Measurements from ENCODE around the gene DLGAP4. TPM values are rescaled to one million over a fixed set of nuclear protein-coding genes. Genes with fewer than 3 reads are reported as not detected.

Gene DLGAP4
- total and polyA plus RNA-seq, 2 experiments from 2014 or later: 14.3 to 68.1 TPM

GRCh38 chr20:36574366-36575135 lies 268.4 kb downstream of the DLGAP4 start:
- peak overlapping the region; percentile 69 for H3K9ac ChIP-seq
- no peaks in the 10 kb centered on the region for H3K4me1 ChIP-seq (ENCODE audit: insufficient read depth)
- no peaks in the 10 kb centered on the region for H3K36me3 ChIP-seq (ENCODE audit: low read depth)
- peak overlapping the region; percentile 82 for H3K4me2 ChIP-seq (ENCODE audit: unreplicated experiment)
- H3F3A ChIP-seq (ENCODE audit: insufficient read depth): peaks cover 18% of the 10 kb centered on the region
- no peaks in the 10 kb centered on the region for H3K9me3 ChIP-seq (ENCODE audit: low read depth)
- no peak overlapping the region for H3K27ac ChIP-seq
- peak; percentile 69 for DNase-seq
- no peaks in the 10 kb centered on the region for H3K9me2 ChIP-seq (ENCODE audit: insufficient read depth)
- WGBS, 2 experiments (ENCODE audit: low coverage in 1 of 2, low lambda C conversion rate in 2 of 2, missing lambda C conversion rate in 2 of 2): 2 to 5% methylated on average over 49 to 51 of the region's 69 CpGs
- in situ Hi-C loops (cut with MboI): no loop called here
- H2AFZ ChIP-seq: peak overlapping the region; percentile 78
- H3K4me3 ChIP-seq: peak overlapping the region; percentile 80
- H3K79me2 ChIP-seq (ENCODE audit: insufficient read depth): 0 out of 2 replicates have a peak, but pooled peaks cover 7% of the 10 kb centered on the region
- no peaks in the 10 kb centered on the region for H4K20me1 ChIP-seq (ENCODE audit: insufficient read depth)
- TF ChIP-seq EZH2 (IDR thresholded peaks at IDR 0.05; ENCODE audit: insufficient read depth, poor library complexity, severe bottlenecking): no peak
- no peak for TF ChIP-seq EZH2phosphoT487 (IDR thresholded peaks at IDR 0.05; ENCODE audit: insufficient read depth, low read depth)
- no peaks in the 10 kb centered on the region for H3K27me3 ChIP-seq (replicated peaks; ENCODE audit: insufficient read depth)

GRCh38 chr20:36576081-36576445 lies 269.9 kb downstream of the DLGAP4 start:
- 0 out of 2 replicates have a peak, but pooled peaks cover 7% of the 10 kb centered on the region for H3K79me2 ChIP-seq (ENCODE audit: insufficient read depth)
- no peaks in the 10 kb centered on the region for H3K4me1 ChIP-seq (ENCODE audit: insufficient read depth)
- no peaks in the 10 kb centered on the region for H3K27me3 ChIP-seq (replicated peaks; ENCODE audit: insufficient read depth)
- peaks cover 7% of the 10 kb centered on the region; the same call in 1 of the 2 replicates for H3F3A ChIP-seq (ENCODE audit: insufficient read depth)
- no peaks in the 10 kb centered on the region for H3K9me3 ChIP-seq (ENCODE audit: low read depth)
- no peak overlapping the region for H2AFZ ChIP-seq
- TF ChIP-seq EZH2 (IDR thresholded peaks at IDR 0.05; ENCODE audit: insufficient read depth, poor library complexity, severe bottlenecking): no peak
- TF ChIP-seq EZH2phosphoT487 (IDR thresholded peaks at IDR 0.05; ENCODE audit: insufficient read depth, low read depth): no peak
- H3K36me3 ChIP-seq (ENCODE audit: low read depth): no peaks in the 10 kb centered on the region
- DNase-seq: no peak
- no peak overlapping the region for H3K9ac ChIP-seq
- no peak overlapping the region for H3K4me2 ChIP-seq (ENCODE audit: unreplicated experiment)
- H3K9me2 ChIP-seq (ENCODE audit: insufficient read depth): no peaks in the 10 kb centered on the region
- no peaks in the 10 kb centered on the region for H4K20me1 ChIP-seq (ENCODE audit: insufficient read depth)
- H3K27ac ChIP-seq: no peak overlapping the region
- 100% methylated on average over 1 of the region's 1 CpG for WGBS, 2 experiments (ENCODE audit: low coverage in 1 of 2, low lambda C conversion rate in 2 of 2, missing lambda C conversion rate in 2 of 2)
- in situ Hi-C loops (cut with MboI): no loop called here
- H3K4me3 ChIP-seq: no peak overlapping the region

Small RNA genes lying within 50 kb of the gene (small RNA-seq; reads per million reads assigned to genes)
- not detected for gene RF00017 (ENCODE audit: low read depth, low replicate concordance)

Other genes starting within 250 kb of the DLGAP4 start
- 16.2 and 19.2 TPM in 2 replicates for gene EPB41L1, start 151.6 kb upstream of the DLGAP4 start, total RNA-seq (2014; rRNA removed; shearing (Covaris generic))
- 15.4 and 17.0 TPM in 2 replicates for gene EPB41L1, start 151.6 kb upstream of the DLGAP4 start, polyA plus RNA-seq (2016; fragmentation: Nextera tagmentation; extraction: Ambion mirVana)
- gene AAR2, start 69.9 kb upstream of the DLGAP4 start, total RNA-seq (2014; rRNA removed; shearing (Covaris generic)): 31.0 and 34.3 TPM in 2 replicates
- 35.4 and 36.9 TPM in 2 replicates for gene AAR2, start 69.9 kb upstream of the DLGAP4 start, polyA plus RNA-seq (2016; fragmentation: Nextera tagmentation; extraction: Ambion mirVana)
- 134 and 172 TPM in 2 replicates for gene MYL9, start 235.2 kb downstream of the DLGAP4 start, total RNA-seq (2014; rRNA removed; shearing (Covaris generic))
- 681 and 706 TPM in 2 replicates for gene MYL9, start 235.2 kb downstream of the DLGAP4 start, polyA plus RNA-seq (2016; fragmentation: Nextera tagmentation; extraction: Ambion mirVana)